Left lobe of liver (tissue), 2 donors: ENCODE data around the gene PTPRD. TPM values are rescaled to one million over a fixed set of nuclear protein-coding genes. Genes with fewer than 3 reads are reported as not detected.

ENCODE experiments used
- ATAC-seq: fragments of 200-7000 bp; cut with Tn5 transposase; one replicate; pipeline ENCODE4 v1.9.1; 2020; ENCODE audit warnings: mild to moderate bottlenecking, moderate library complexity
- DNase-seq: peaks from one replicate; pipeline ENCODE4 v3.0.0-alpha.2; 2020; ENCODE audit warnings: low spot score
- total RNA-seq: library from RNA; stranded (reverse); gene quantifications from one replicate; pipeline ENCODE4 v1.2.1, GENCODE V29; 2021
- donor health status: DM: no; HTN: no; CAD: no; lungs with moderate emphysema.
- donor health status: DM: no; HTN: yes; CAD: no.

The PTPRD gene
- total RNA-seq, 1 donor from 2014 or later, result 29.4 TPM

- DNase-seq (no peak), ATAC-seq (no peak)
Observed at GRCh38 chr9:8683496-8683895, 1929.3 kb downstream of the PTPRD start.

DNA sequence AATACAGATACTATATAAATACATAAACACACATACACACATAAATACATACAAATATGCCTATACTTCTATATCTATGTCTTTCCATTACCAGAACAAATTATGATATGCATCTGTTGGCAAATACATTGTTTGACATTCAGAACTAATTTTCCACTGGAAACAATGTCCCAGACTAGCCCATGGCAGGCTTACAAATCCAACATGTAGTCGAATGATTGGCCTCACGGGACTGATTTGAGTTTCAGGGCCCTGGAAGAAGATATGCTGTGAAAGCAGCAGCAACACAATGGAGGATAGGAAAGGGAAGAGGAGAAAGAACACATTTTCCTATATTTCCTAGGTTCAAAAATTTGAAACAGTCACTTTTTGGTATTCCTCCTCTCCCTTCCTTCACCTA is 1932.1 kb downstream of the PTPRD start:
- ATAC-seq, result no peak
- DNase-seq, result no peak

GRCh38 chr9:8680157-8680556 is 1932.6 kb downstream of the PTPRD start:
- DNase-seq, result no peak
- no peak for ATAC-seq

DNA sequence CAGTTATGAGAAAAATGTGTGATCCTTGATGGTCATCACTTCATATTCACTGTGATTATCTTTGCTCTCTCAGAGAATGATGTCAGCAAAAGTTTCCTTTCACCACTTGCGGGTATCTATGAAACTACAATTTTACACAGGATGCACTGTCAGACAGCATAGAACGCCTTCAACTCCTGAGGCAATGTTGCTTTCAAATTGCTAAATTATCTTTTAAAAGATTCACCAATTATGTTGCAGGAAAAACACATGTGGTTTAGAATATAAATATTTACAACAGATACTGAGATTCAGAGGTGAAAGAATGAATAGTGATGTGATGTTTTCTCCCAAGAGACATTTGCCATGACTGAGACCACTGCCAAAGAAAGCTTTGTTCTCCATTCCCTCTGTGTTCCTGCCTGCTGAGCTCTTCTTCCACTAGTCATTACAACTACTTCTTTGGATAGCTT is 1933.4 kb downstream of the PTPRD start:
- no peak for ATAC-seq

GRCh38 chr9:8677741-8678140 is 1935.1 kb downstream of the PTPRD start:
- ATAC-seq, result no peak
- no peak for DNase-seq

More for the DNA sequence above, 1933.4 kb downstream of the PTPRD start:
- DNase-seq, result no peak

DNA sequence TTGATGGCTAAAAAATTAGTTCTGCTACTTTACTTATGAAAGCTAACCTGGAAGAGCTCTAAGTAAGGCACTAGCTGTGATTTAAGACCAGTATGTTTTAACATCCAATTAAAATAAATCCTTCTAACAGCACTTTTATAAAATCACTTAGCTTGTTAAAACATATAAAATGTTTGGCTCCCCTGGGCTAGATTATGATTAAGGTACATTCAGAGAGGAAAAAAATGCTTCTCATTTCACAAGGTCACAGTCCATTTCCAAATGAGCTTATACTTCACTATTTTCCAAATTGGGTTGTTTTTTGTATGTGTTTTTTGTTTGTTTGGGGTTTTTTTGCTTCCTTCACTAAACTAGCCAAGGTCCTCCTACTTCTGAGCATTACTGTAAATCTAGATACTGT is 1938.3 kb downstream of the PTPRD start:
- ATAC-seq (no peak), DNase-seq (no peak)

GRCh38 chr9:8673830-8674229 is 1939.0 kb downstream of the PTPRD start:
- no peak for ATAC-seq
- DNase-seq, result no peak

GRCh38 chr9:8670751-8671150 is 1942.1 kb downstream of the PTPRD start:
- ATAC-seq (no peak), DNase-seq (no peak)

DNA sequence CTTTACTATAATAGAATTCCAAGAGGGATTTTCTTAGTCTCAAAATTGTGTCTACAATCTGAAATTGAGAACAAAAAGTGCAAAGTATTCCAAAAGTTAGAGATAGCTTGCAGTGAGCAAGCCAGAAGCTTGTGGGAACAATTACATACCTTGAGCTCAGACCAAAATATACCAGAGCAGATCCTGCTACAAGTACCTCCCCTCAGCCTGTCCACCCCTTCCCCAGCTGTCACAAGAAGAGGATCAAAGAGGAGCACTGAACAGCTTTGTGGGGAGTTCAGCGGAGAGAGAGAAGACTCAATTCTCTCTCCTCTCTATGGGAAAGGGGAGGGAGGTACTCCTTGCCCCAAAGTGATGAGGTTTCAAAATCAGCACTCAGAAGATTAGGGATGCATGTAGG is 1944.1 kb downstream of the PTPRD start:
- no peak for ATAC-seq
- no peak for DNase-seq

GRCh38 chr9:8668231-8668630 is 1944.6 kb downstream of the PTPRD start:
- ATAC-seq (no peak), DNase-seq (no peak)

GRCh38 chr9:8666060-8666459 is 1946.7 kb downstream of the PTPRD start:
- ATAC-seq, result no peak

DNA sequence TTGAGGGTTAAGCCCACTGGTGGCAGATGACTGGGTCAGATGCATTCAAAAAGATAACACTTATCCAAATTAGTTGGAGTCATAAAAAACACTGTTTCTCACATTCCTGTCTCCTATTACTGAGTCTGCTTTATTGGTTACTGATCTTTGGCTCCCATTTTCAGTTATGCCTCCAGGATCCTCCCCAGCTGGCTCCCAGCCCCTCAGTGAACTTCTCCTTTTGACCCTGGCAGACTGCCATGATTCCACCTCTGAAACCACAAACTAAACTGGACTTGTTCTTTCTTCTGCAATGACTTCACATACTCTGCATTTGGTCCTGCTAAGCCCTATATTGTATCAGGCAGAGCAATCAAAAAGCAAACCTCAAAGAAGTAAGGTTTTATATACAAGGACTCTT is 1952.4 kb downstream of the PTPRD start:
- ATAC-seq (peak; percentile 98), DNase-seq (peak; percentile 92)

More at GRCh38 chr9:8666060-8666459, 1946.7 kb downstream of the PTPRD start:
- no peak for DNase-seq

DNA sequence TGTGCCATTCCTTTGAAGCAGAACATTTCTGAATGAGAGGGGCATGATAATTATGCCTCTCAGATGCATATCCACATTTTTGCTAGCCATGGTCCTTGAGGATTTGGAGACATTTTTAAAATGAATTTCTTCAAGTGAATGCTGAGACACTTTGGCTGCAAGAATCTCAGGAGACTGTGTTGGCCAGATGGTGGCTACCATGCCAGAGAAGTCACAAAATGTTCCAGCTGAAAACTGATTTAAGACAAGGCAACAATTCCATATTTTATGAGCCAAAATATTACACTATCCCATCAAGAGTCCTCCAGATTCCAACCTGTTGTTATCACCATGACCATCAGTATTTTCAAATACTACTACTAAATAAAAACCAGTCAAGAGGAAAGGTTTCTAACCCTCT is 1953.7 kb downstream of the PTPRD start:
- no peak for ATAC-seq

GRCh38 chr9:8655071-8655470 is 1957.7 kb downstream of the PTPRD start:
- ATAC-seq (no peak), DNase-seq (no peak)

More for the DNA sequence above, 1953.7 kb downstream of the PTPRD start:
- no peak for DNase-seq

- ATAC-seq (peak; percentile 93), DNase-seq (no peak)
Observed at GRCh38 chr9:8653855-8654254, 1958.9 kb downstream of the PTPRD start.

DNA sequence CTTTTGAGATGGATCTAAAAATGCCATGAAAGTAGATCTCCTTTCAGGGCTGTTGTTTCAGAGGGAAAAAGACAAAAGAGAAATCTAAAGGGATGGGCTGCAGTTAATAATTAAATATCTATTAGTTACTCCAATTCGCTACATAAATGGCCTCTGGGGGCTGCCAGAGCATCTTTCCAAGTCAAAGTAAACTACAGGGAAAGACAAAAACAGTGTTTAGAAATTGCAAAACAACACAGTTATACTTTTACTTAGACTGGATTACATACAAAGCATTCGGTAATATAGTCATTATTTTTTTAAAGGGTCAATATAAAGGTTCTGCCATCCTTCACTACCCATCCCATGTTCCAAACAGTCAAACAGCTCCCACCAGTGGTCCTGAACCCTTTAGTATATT is 1959.7 kb downstream of the PTPRD start:
- DNase-seq (no peak), ATAC-seq (peak; percentile 49)

DNA sequence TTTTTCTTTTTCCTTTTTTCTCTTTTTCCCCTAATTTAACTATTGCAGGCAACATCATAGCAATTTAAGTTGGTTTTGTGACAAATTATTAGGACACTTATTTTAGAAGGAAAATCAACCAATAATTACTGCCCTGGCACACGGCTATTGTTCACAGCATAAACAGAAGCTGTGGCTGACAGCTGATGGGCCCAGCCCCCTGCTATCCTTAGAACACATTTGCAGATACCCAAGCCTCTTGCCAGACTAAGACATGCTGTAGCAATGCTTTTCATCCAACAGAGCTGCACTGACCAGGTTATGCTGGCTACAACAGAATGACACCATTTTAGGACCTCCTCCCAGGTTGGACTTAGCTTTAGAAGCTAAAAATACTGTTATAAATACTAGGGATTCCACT is 1960.5 kb downstream of the PTPRD start:
- ATAC-seq, result no peak
- DNase-seq, result no peak

DNA sequence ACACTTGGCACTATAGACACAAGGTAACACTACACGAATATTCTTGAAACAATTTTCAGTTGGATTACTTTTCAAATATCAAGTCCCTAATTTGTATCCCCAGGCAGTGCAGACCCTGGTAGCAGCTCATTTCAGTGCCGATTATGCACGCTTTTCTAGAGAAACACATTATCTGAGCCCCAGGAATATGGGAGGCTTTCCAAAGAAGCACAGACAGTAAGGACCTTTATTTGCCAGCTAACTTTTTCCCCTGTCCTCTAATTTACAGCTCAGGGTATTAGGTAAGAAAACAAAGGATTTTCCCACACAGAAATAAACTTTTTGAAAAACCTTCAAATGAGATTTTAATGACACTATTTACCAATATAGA is 1961.0 kb downstream of the PTPRD start:
- ATAC-seq, result no peak
- no peak for DNase-seq

- ATAC-seq, result no peak
- DNase-seq, result no peak
Observed at GRCh38 chr9:8651070-8651845, 1961.5 kb downstream of the PTPRD start.

DNA sequence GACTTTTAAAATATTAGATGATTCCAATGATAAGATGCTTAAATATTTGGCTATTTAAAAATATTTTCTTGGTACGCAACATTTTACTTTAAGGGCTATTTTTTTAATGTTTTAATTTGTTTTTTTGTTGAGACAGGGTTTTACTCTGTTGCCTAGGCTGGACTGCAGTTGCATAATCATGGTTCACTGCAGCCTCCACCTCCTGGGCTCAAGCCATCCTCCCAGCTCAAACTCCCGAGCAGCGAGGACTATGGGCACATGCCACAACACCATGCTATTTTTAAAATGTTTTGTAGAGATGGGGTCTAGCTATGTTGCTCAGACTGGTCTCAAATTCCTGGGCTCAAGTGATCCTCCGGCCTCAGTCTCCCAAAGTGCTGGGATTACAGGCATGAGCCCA is 1963.0 kb downstream of the PTPRD start:
- ATAC-seq (peak; percentile 71), DNase-seq (no peak)

GRCh38 chr9:8649160-8649559 is 1963.6 kb downstream of the PTPRD start:
- ATAC-seq, result no peak
- DNase-seq, result no peak

- ATAC-seq (no peak), DNase-seq (no peak)
Observed at GRCh38 chr9:8648271-8648845, 1964.4 kb downstream of the PTPRD start.

DNA sequence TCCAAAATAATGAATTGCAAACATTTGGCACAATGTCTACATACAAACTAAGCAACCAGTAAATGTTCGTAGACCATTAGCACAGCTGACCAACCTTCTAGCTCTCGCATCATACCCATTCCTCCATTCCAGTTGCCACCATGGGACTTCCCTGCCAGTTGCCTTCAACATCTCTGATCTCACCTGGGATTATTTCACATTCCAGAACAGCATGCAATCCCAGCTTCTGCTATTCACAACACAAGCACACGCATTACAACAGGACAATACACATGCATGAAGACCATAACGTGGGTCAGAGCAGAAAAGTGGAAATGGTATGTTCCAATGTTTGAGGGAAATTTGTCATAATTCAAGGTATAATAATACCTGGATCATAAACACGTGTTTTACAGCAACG is 1965.0 kb downstream of the PTPRD start:
- DNase-seq (no peak), ATAC-seq (no peak)
